HEK293T (cell line): ENCODE measurements around the gene CTNNA3.

Source experiments
- CTCF ChIA-PET: fragments of 350-600 bp; formaldehyde crosslinking; extraction: SDS; loops from one replicate; lab custom pipeline; 2021; ENCODE audit warnings: antibody characterized with exemption, inconsistent platforms; lab: Yijun Ruan, JAX
- POLR2A ChIA-PET: fragments of 350-600 bp; formaldehyde crosslinking; extraction: SDS; loops from one replicate; lab custom pipeline; 2020; ENCODE audit warnings: antibody characterized with exemption, inconsistent platforms; lab: Yijun Ruan, JAX
- DNase-seq: peaks from one replicate; pipeline ENCODE4 v3.0.0; 2012; ENCODE audit warnings: mixed read lengths; ENCODE audit errors: extremely low spot score
- ARNT ChIP-seq: fragments of 450-650 bp; IDR thresholded peaks from 2 replicates; pipeline ENCODE4 v1.6.1; 2017; ENCODE audit warnings: mild to moderate bottlenecking
- BHLHE40 ChIP-seq: fragments of 450-650 bp; IDR thresholded peaks from 2 replicates; pipeline ENCODE4 v1.6.1; 2016; ENCODE audit warnings: mild to moderate bottlenecking, moderate library complexity, borderline replicate concordance
- CTBP1 ChIP-seq: fragments of 450-650 bp; IDR thresholded peaks from 2 replicates; pipeline ENCODE4 v1.6.1; 2016; ENCODE audit warnings: borderline replicate concordance
- ELF4 ChIP-seq: fragments of 450-650 bp; IDR thresholded peaks from 2 replicates; pipeline ENCODE4 v1.6.1; 2017; ENCODE audit warnings: antibody characterized with exemption
- FOXA1 ChIP-seq: fragments of 450-650 bp; IDR thresholded peaks from 2 replicates; pipeline ENCODE4 v1.6.1; 2016; ENCODE audit warnings: mild to moderate bottlenecking
- FOXK2 ChIP-seq: fragments of 450-650 bp; IDR thresholded peaks from 2 replicates; pipeline ENCODE4 v1.6.1; 2016; ENCODE audit warnings: mild to moderate bottlenecking
- FOXM1 ChIP-seq: fragments of 450-650 bp; IDR thresholded peaks from 2 replicates; pipeline ENCODE4 v1.6.1; 2017; ENCODE audit warnings: mild to moderate bottlenecking, borderline replicate concordance
- HDGF ChIP-seq: fragments of 450-650 bp; IDR thresholded peaks from 2 replicates; pipeline ENCODE4 v1.6.1; 2017; ENCODE audit warnings: antibody characterized with exemption, borderline replicate concordance
- L3MBTL2 ChIP-seq: fragments of 450-650 bp; conservative IDR thresholded peaks from 2 replicates; pipeline ENCODE4 v1.6.1; 2016; ENCODE audit warnings: mild to moderate bottlenecking
- LEF1 ChIP-seq: fragments of 450-650 bp; IDR thresholded peaks from 2 replicates; pipeline ENCODE4 v1.6.1; 2017; ENCODE audit warnings: mild to moderate bottlenecking, borderline replicate concordance
- NFRKB ChIP-seq: fragments of 450-650 bp; IDR thresholded peaks from 2 replicates; pipeline ENCODE4 v1.6.1; 2016; ENCODE audit warnings: mild to moderate bottlenecking, moderate library complexity
- SP1 ChIP-seq: fragments of 450-650 bp; IDR thresholded peaks from 2 replicates; pipeline ENCODE4 v1.6.1; 2017
- SUZ12 ChIP-seq: fragments of 450-650 bp; IDR thresholded peaks from 2 replicates; pipeline ENCODE4 v1.6.1; 2016; ENCODE audit warnings: mild to moderate bottlenecking
- TARDBP ChIP-seq: fragments of 450-650 bp; IDR thresholded peaks from 2 replicates; pipeline ENCODE4 v1.6.1; 2016
- ZNF384 ChIP-seq: fragments of 450-650 bp; IDR thresholded peaks from 2 replicates; pipeline ENCODE4 v1.6.1; 2016
- TF ChIP-seq, protein P1 (sequence below): fragments of 450-650 bp; IDR thresholded peaks from 2 replicates; pipeline ENCODE4 v1.6.1; 2016

CTNNA3 gene

DNA sequence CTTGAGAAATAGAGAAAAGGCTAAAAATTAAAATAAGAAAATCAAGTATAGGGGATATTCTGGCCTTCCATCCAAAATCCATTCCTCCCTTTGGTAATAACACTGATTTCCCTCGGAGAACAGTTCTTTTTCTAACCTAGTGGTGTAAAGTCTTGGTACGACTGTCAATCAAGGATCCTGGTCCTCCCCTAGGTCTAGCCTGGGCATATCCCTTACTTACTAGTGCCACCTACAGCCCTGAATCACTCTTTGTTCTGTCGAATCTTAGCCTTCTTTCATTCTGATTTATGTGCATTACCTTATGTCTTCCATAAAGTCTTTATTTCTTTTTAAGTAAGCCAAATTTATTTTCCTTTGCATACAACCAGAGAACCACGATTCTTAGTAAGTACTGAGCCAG, 1068.8 kb downstream of the CTNNA3 start:
- CTCF ChIA-PET = no interaction called here
- TF ChIP-seq, protein P1, sequence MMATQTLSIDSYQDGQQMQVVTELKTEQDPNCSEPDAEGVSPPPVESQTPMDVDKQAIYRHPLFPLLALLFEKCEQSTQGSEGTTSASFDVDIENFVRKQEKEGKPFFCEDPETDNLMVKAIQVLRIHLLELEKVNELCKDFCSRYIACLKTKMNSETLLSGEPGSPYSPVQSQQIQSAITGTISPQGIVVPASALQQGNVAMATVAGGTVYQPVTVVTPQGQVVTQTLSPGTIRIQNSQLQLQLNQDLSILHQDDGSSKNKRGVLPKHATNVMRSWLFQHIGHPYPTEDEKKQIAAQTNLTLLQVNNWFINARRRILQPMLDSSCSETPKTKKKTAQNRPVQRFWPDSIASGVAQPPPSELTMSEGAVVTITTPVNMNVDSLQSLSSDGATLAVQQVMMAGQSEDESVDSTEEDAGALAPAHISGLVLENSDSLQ = peak; percentile 93
- TF ChIP-seq ARNT = no peak
- POLR2A ChIA-PET = no interaction called here
- peak; percentile 44 for DNase-seq

DNA sequence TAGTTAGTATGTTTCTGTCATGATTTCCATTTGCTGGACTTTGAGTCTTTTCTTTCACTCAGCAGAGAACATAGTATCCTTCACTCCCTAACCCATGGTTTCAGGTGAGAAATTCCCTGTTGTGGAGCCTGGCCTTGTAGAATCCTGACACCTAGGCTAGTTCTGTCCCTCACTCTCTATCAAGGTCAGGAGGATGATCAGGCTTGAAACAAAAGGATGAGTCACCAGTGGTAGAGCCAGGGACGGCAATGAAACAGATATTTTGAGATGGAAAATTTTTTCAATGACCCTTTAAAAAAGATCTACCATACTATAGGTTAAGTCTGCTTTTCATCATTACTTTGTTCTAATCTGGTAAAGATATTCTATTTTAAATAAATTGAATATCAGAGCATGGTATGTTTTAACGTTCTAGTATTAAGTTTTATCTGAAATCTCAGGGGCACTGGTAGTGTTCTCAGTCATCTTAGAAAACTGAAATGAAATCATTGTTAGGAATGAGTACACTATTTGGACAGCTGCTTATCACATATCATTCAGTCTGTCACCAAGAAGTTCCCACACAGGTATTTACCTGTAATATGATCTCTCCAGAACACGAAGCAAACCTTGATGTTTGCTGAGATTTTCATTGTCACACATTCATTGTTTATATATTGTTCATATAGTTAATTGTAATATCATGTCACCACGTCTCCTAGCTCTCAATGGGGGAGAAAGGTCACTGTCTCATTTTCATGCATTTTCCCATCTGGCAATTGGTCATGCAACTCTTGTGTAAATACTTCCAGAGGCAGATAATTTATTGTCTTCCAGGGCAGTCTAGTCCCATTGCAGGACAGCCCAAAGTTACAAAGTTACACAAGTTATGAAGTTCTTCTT, 1070.0 kb downstream of the CTNNA3 start:
- CTCF ChIA-PET = no interaction called here
- POLR2A ChIA-PET = no interaction called here
- DNase-seq = no peak
- TF ChIP-seq ZNF384 (no peak), NFRKB (no peak)

DNA sequence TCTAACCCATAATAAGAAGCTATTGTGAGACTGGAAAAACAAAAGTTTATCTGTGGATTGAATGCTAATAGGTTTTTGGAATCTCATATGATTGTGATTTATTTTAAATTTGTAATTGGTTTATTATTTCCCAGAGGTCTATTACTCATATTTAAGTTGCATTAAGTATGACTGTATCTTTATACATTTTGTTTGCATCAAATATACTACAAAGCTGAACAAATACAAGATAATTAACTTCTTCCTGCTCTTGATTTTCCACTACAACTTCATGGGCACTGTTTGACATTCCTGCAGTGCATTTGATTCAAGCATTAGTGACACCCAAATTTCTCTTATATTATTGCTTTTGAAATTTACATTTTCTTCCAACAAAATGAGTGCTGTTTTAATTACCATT, 1073.9 kb downstream of the CTNNA3 start:
- TF ChIP-seq NFRKB = no peak
- no peak for DNase-seq
- CTCF ChIA-PET = no interaction called here
- POLR2A ChIA-PET = no interaction called here

DNA sequence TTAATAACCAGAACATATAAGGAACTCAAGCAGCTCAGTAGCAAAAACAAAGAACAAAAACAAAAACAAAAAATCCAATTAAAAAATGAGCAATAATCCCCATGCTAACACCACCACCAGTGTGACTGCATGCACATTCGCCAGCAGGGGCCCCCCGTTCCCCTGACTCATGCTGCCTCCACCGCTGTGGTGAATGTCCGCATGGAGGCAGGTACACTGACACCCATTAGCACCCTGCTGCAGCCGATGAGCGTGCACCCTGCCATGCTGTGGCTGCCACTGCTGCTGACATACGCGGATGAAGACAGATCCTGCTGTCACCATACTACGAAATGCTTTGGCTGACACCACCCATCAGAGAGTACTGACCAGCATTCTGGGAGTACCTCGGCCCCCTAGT, 1091.8 kb downstream of the CTNNA3 start:
- ChIA-PET CTCF (no interaction called here), POLR2A (no interaction called here)
- no peak for TF ChIP-seq LEF1
- TF ChIP-seq L3MBTL2 = no peak
- no peak for TF ChIP-seq CTBP1
- no peak for TF ChIP-seq FOXA1
- TF ChIP-seq SUZ12 = no peak
- TF ChIP-seq ZNF384 = no peak
- no peak for TF ChIP-seq FOXM1
- no peak for TF ChIP-seq ELF4
- no peak for TF ChIP-seq BHLHE40
- TF ChIP-seq HDGF = no peak
- no peak for TF ChIP-seq NFRKB
- TF ChIP-seq FOXK2 = no peak
- TF ChIP-seq TARDBP = no peak
- TF ChIP-seq ARNT = no peak
- TF ChIP-seq, protein P1 = no peak
- TF ChIP-seq SP1 = no peak
- DNase-seq = no peak

DNA sequence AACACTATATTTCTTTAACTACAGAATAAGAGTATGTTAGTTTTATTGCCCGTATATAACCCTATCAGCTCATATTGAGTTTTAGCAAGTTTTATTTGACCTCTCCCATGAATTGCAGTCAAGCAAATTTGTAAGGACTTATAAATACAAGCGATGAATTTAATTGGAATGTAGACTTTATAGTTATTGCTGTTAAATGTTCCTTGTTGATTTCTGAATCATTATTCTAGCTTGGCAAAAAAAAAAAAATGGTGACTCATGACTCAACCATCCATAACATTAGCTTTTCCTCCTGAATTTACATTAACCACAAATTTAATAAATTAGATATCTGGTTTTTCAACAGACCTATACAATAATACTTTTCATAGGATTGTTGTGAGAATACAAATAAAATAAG, 1104.1 kb downstream of the CTNNA3 start:
- TF ChIP-seq ARNT (no peak), CTBP1 (no peak), ELF4 (no peak), NFRKB (no peak), SUZ12 (no peak), FOXM1 (no peak), TARDBP (no peak)
- CTCF ChIA-PET = no interaction called here
- DNase-seq = no peak
- POLR2A ChIA-PET = no interaction called here

DNA sequence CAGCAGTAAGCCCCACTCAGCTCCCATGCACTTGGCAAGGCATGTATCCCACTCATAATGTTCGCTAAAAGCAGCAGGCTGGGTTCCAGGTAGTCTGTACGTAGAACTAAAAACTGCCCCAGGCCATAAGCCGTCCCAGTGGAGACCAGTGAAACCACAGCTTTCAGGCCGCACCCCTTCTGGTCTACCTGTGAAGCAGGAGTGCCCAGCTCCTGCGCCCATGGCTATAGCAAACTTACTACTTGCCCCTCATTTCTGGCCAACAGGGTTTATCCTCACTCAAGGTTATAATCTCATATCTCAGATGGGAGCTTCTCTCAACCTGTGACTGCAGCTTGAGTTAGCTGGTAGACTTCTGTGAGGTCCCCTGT, 1108.3 kb downstream of the CTNNA3 start:
- POLR2A ChIA-PET = no interaction called here
- CTCF ChIA-PET = no interaction called here
- TF ChIP-seq FOXA1 (no peak), ELF4 (no peak), L3MBTL2 (no peak), ARNT (no peak), CTBP1 (no peak), SUZ12 (no peak), NFRKB (no peak), LEF1 (no peak)
- no peak for DNase-seq

DNA sequence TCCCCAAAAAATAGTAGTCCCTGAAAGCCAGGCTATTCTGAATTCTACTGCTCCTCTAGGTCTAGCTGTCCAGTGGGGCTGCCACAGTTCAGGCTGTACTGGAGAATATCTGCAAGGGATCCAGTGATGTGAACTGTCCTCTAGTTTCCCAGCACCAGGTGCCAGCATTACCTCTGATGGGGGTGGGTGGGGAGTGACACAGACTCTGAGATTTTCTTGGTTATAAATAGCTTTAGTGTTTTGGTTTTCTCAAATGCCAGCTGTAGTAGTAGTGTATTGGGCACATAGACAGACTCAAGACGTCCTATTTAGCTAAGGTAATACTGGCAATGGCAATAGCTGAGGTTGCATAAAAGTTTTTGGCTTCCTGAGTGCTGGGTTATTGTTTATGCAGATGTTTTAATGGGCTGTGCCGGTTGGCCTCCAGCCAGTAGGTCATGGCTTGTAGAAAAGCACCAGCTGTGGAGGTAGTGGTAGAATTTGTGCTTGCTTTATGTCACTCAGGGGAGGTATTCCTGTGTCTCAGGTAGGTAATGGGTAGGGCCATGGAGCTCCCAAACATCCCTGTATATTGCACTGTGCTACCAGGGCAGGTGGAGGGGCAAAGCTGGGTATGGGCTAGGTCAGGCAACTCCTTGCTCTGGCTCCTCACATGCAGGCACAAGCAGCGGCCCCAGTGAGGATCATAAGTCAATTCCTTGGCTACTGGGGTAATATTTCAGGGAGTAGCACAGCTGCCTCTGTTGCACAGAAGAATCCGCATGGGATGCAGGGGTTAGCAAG, 1108.9 kb downstream of the CTNNA3 start:
- DNase-seq = no peak
- CTCF ChIA-PET = no interaction called here
- POLR2A ChIA-PET = no interaction called here
- TF ChIP-seq SP1 = no peak
- TF ChIP-seq ELF4 = no peak
- TF ChIP-seq BHLHE40 = no peak
- TF ChIP-seq CTBP1 = no peak
- no peak for TF ChIP-seq SUZ12
- TF ChIP-seq ZNF384 = no peak
- TF ChIP-seq NFRKB = no peak
